ENCODE results near the gene RGS10.
"Not testable (repeated sequence)": the region's sequence is repeated elsewhere in the genome, so short reads cannot be mapped to it uniquely, and the experiment has no call there.

RGS10 gene

GRCh38 chr10:119469325-119469707 lies 73.2 kb downstream of the RGS10 start:
- DNase-seq (ENCODE audit: low read depth): no peak
- H3K4me3 ChIP-seq (ENCODE audit: low read depth, low read length): no peak overlapping the region
- no peak for TF ChIP-seq CTCF (IDR thresholded peaks at IDR 0.05; ENCODE audit: low read depth, low read length, missing control alignments)

GRCh38 chr10:119468542-119469324 lies 73.8 kb downstream of the RGS10 start:
- H3K4me3 ChIP-seq (ENCODE audit: low read depth, low read length): no peak overlapping the region
- no peak for TF ChIP-seq CTCF (IDR thresholded peaks at IDR 0.05; ENCODE audit: low read depth, low read length, missing control alignments)
- no peak for DNase-seq (ENCODE audit: low read depth)

GRCh38 chr10:119466655-119467054 lies 75.9 kb downstream of the RGS10 start:
- TF ChIP-seq CTCF (IDR thresholded peaks at IDR 0.05; ENCODE audit: low read depth, low read length, missing control alignments): no peak
- no peak for DNase-seq (ENCODE audit: low read depth)

GRCh38 chr10:119466076-119466475 lies 76.4 kb downstream of the RGS10 start:
- no peak overlapping the region for H3K4me3 ChIP-seq (ENCODE audit: low read depth, low read length)
- TF ChIP-seq CTCF (IDR thresholded peaks at IDR 0.05; ENCODE audit: low read depth, low read length, missing control alignments): no peak
- DNase-seq (ENCODE audit: low read depth): no peak

More at GRCh38 chr10:119466655-119467054, 75.9 kb downstream of the RGS10 start:
- H3K4me3 ChIP-seq (ENCODE audit: low read depth, low read length): no peak overlapping the region

GRCh38 chr10:119465085-119465484 lies 77.4 kb downstream of the RGS10 start:
- no peak overlapping the region for H3K4me3 ChIP-seq (ENCODE audit: low read depth, low read length)
- no peak for TF ChIP-seq CTCF (IDR thresholded peaks at IDR 0.05; ENCODE audit: low read depth, low read length, missing control alignments)
- no peak for DNase-seq (ENCODE audit: low read depth)

GRCh38 chr10:119463195-119463594 lies 79.3 kb downstream of the RGS10 start:
- not testable (repeated sequence) for DNase-seq (ENCODE audit: low read depth); H3K4me3 ChIP-seq (ENCODE audit: low read depth, low read length)

- no peak for TF ChIP-seq CTCF (IDR thresholded peaks at IDR 0.05; ENCODE audit: low read depth, low read length, missing control alignments)
- DNase-seq (ENCODE audit: low read depth): no peak
- no peak overlapping the region for H3K4me3 ChIP-seq (ENCODE audit: low read depth, low read length)
Observed at GRCh38 chr10:119462773-119463172, 79.7 kb downstream of the RGS10 start.
